MM.1S (cell line): ENCODE data around the gene SUCO.

Source experiments
- CTCF ChIP-seq: fragments of 300-600 bp; sonication (generic); IDR thresholded peaks from 2 replicates; pipeline ENCODE4 v1.5.1; 2016; ENCODE audit warnings: antibody characterized with exemption, low read length, mixed read lengths
- EZH2 ChIP-seq: fragments of 300-600 bp; sonication (generic); optimal IDR thresholded peaks from 2 replicates; pipeline ENCODE3; 2017; ENCODE audit warnings: low read depth, mild to moderate bottlenecking, antibody characterized with exemption, low read length, mixed read lengths
- EZH2phosphoT487 ChIP-seq: fragments of 300-600 bp; sonication (generic); IDR thresholded peaks from 2 replicates; pipeline ENCODE4 v1.6.1; 2018; ENCODE audit warnings: antibody characterized with exemption, low read length

GRCh38 chr1:172581779-172582178 is 48.8 kb downstream of the SUCO start:
- TF ChIP-seq EZH2 (no peak), CTCF (no peak), EZH2phosphoT487 (no peak)
